WTC11 (cell line): Measurements from ENCODE around the gene DDX21. TPM values are rescaled to one million over a fixed set of nuclear protein-coding genes. Genes with fewer than 3 reads are reported as not detected.

ENCODE experiments used
- ATAC-seq: fragments of 200-7000 bp; cut with Tn5 transposase; 2 replicates; pipeline ENCODE4 v1.10.0; 2021; ENCODE audit warnings: mild to moderate bottlenecking, moderate library complexity
- Bru-seq: library from RNA; stranded (reverse); fragments of 400-500 nt; gene quantifications from one replicate; lab custom pipeline; 2021; lab: Mats Ljungman, UMichigan
- CTCF ChIA-PET: fragments of 300-600 bp; sonication (Branson Sonifier 250); formaldehyde crosslinking; loops from one replicate; lab custom pipeline; 2021; ENCODE audit warnings: antibody characterized with exemption; lab: Charles Lee
- POLR2A ChIA-PET: fragments of 350-600 bp; sonication (Branson Sonifier 250); formaldehyde crosslinking; loops from one replicate; lab custom pipeline; 2021; ENCODE audit warnings: antibody characterized with exemption; lab: Charles Lee
- DNase-seq: peaks from one replicate; pipeline ENCODE4 v3.0.0; 2021; ENCODE audit warnings: low spot score
- H3K27ac Mint-ChIP-seq: 2 replicates; pipeline ENCODE4 v1.8.0; 2021; ENCODE audit warnings: mixed read lengths
- H3K27me3 Mint-ChIP-seq: 2 replicates; pipeline ENCODE4 v1.8.0; 2021; ENCODE audit warnings: low read depth, mild to moderate bottlenecking, moderate library complexity, mixed read lengths
- H3K36me3 Mint-ChIP-seq: 2 replicates; pipeline ENCODE4 v1.8.0; 2021; ENCODE audit warnings: mixed read lengths
- H3K4me1 Mint-ChIP-seq: 2 replicates; pipeline ENCODE4 v1.8.0; 2022; ENCODE audit warnings: mixed read lengths
- H3K4me3 Mint-ChIP-seq: 2 replicates; pipeline ENCODE4 v1.8.0; 2021; ENCODE audit warnings: mild to moderate bottlenecking, moderate library complexity, mixed read lengths
- H3K9me3 Mint-ChIP-seq: 2 replicates; pipeline ENCODE4 v1.8.0; 2021; ENCODE audit warnings: mixed read lengths
- GABPB1 ChIP-seq: sonication (generic); formaldehyde crosslinking; IDR thresholded peaks from 2 replicates; pipeline ENCODE4 v1.8.1; 2023; ENCODE audit warnings: mild to moderate bottlenecking, missing genetic modification reagents
- GRHL2 ChIP-seq: fragments of 250-450 bp; sonication (Bioruptor Pico); IDR thresholded peaks from 2 replicates; pipeline ENCODE4 v1.8.0; 2022; ENCODE audit warnings: mild to moderate bottlenecking, moderate library complexity; ENCODE audit not compliant: insufficient replicate concordance, severe bottlenecking
- GTF2I ChIP-seq: fragments of 250-450 bp; sonication (Bioruptor Pico); conservative IDR thresholded peaks from 2 replicates; pipeline ENCODE4 v1.4.0; 2021; ENCODE audit warnings: mild to moderate bottlenecking
- HMGA2 ChIP-seq: fragments of 250-450 bp; sonication (Bioruptor Pico); IDR thresholded peaks from 2 replicates; pipeline ENCODE4 v1.4.0; 2021; ENCODE audit warnings: mild to moderate bottlenecking, moderate library complexity
- JUN ChIP-seq: sonication (generic); formaldehyde crosslinking; IDR thresholded peaks from 2 replicates; pipeline ENCODE4 v1.8.0; 2023; ENCODE audit warnings: mild to moderate bottlenecking, missing genetic modification reagents
- KAT7 ChIP-seq: sonication (generic); formaldehyde crosslinking; IDR thresholded peaks from 2 replicates; pipeline ENCODE4 v1.8.1; 2023; ENCODE audit warnings: missing genetic modification reagents, mild to moderate bottlenecking, borderline replicate concordance
- MYBL2 ChIP-seq: sonication (generic); formaldehyde crosslinking; IDR thresholded peaks from 2 replicates; pipeline ENCODE4 v1.8.1; 2023; ENCODE audit warnings: mild to moderate bottlenecking, moderate library complexity, missing genetic modification reagents
- SMAD3 ChIP-seq: sonication (generic); formaldehyde crosslinking; IDR thresholded peaks from 2 replicates; pipeline ENCODE4 v1.8.0; 2022; ENCODE audit warnings: missing genetic modification reagents, mild to moderate bottlenecking, borderline replicate concordance
- SOX15 ChIP-seq: fragments of 250-450 bp; sonication (Bioruptor Pico); IDR thresholded peaks from 2 replicates; pipeline ENCODE4 v1.9.0; 2021; ENCODE audit warnings: mild to moderate bottlenecking
- SP1 ChIP-seq: sonication (generic); formaldehyde crosslinking; conservative IDR thresholded peaks from 2 replicates; pipeline ENCODE4 v1.8.1; 2022; ENCODE audit warnings: missing genetic modification reagents
- TEAD4 ChIP-seq: sonication (generic); formaldehyde crosslinking; IDR thresholded peaks from 2 replicates; pipeline ENCODE4 v1.8.0; 2022; ENCODE audit warnings: mild to moderate bottlenecking, missing genetic modification reagents
- ZNF232 ChIP-seq: sonication (generic); formaldehyde crosslinking; IDR thresholded peaks from 2 replicates; pipeline ENCODE4 v1.8.0; 2022; ENCODE audit warnings: mild to moderate bottlenecking, missing genetic modification reagents
- ZNF263 ChIP-seq: sonication (generic); formaldehyde crosslinking; IDR thresholded peaks from 2 replicates; pipeline ENCODE4 v1.8.1; 2022; ENCODE audit warnings: low read depth, mild to moderate bottlenecking, moderate library complexity, missing genetic modification reagents
- long read RNA-seq, 3 experiments: library from RNA in 1 of 3; library from capped mRNA in 1 of 3; library from polyadenylated mRNA in 1 of 3; unstranded in 2 of 3; stranded (forward) in 1 of 3; transcript quantifications; one replicate each; pipeline ENCODE4 v2.0.0, GENCODE V29; 2021
- total RNA-seq: library from RNA; stranded (reverse); gene quantifications from 3 replicates; pipeline ENCODE4 v1.2.3, GENCODE V29; 2021
- TF ChIP-seq, protein P1 (sequence below): fragments of 250-450 bp; sonication (Bioruptor Pico); IDR thresholded peaks from 2 replicates; pipeline ENCODE4 v1.9.0; 2021; ENCODE audit warnings: moderate library complexity, mild to moderate bottlenecking, inconsistent platforms, borderline replicate concordance
- TF ChIP-seq, protein P2 (sequence below): fragments of 200-600 bp; IDR thresholded peaks from 2 replicates; pipeline ENCODE4 v1.8.0; 2022; ENCODE audit warnings: antibody characterized with exemption
- TF ChIP-seq, protein P3 (sequence below): fragments of 250-450 bp; sonication (Bioruptor Pico); conservative IDR thresholded peaks from 2 replicates; pipeline ENCODE4 v1.9.0; 2021; ENCODE audit warnings: mild to moderate bottlenecking
- TF ChIP-seq, protein P4 (sequence below): sonication (generic); formaldehyde crosslinking; IDR thresholded peaks from 2 replicates; pipeline ENCODE4 v1.8.1; 2022; ENCODE audit warnings: missing genetic modification reagents, borderline replicate concordance
- TF ChIP-seq, protein P5 (sequence below): sonication (generic); formaldehyde crosslinking; IDR thresholded peaks from 2 replicates; pipeline ENCODE4 v1.8.0; 2023; ENCODE audit warnings: missing genetic modification reagents, mild to moderate bottlenecking, borderline replicate concordance
- TF ChIP-seq, protein P6 (sequence below): sonication (generic); formaldehyde crosslinking; IDR thresholded peaks from 2 replicates; pipeline ENCODE4 v1.8.1; 2022; ENCODE audit warnings: low read depth, missing genetic modification reagents, borderline replicate concordance
- TF ChIP-seq, protein P7 (sequence below): sonication (generic); formaldehyde crosslinking; IDR thresholded peaks from 2 replicates; pipeline ENCODE4 v1.8.0; 2022; ENCODE audit warnings: mild to moderate bottlenecking, missing genetic modification reagents

The DDX21 gene
- 116 to 194 TPM (median 119 TPM) in 3 replicates for total RNA-seq
- percentile 96 among the genes with signal in this experiment for Bru-seq, nascent RNA
- long read RNA-seq, experiment 1, full-length matches to known transcripts = 546 of 806 reads
- long read RNA-seq, experiment 1, partial matches to known transcripts = 230 of 806 reads
- long read RNA-seq, experiment 1, other reads (novel, unspliced or antisense) = 30 of 806 reads
- long read RNA-seq, experiment 2, full-length matches to known transcripts = 49 of 235 reads
- long read RNA-seq, experiment 2, partial matches to known transcripts = 163 of 235 reads
- long read RNA-seq, experiment 2, other reads (novel, unspliced or antisense) = 23 of 235 reads
- long read RNA-seq, experiment 3, full-length matches to known transcripts = 147 of 310 reads
- long read RNA-seq, experiment 3, partial matches to known transcripts = 41 of 310 reads
- long read RNA-seq, experiment 3, other reads (novel, unspliced or antisense) = 122 of 310 reads

DNA sequence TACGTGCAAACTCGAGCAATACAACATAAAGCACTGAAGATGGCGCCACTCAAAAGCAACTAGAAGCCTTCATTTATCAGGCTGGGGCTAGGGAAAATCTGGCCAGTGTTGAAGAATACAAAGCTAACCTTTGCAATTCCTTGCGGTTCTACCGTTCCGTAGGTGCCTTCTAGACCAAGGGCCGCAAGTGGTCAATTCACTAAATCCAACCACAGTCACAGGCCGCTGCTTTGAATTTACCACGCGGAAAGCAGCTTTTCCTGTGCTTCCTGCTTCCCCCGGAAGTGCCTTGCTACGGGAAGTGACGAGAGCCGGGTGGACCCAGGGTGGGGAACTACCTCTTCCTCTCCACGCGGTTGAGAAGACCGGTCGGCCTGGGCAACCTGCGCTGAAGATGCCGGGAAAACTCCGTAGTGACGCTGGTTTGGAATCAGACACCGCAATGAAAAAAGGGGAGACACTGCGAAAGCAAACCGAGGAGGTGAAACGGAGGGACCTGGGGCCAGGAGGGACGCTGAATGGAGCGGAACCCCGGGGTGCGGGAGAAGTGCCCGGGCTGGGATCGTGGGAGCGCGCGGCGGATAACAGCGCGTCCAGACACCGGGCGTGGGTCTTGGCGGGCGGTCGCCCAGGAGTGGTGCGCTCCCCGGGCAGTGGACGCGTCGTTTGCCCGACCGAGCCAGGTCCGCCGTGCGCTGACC, at the start of gene DDX21:
Gene DDX21, plus strand, starts transcription at position 339 of the 701 bp plus-strand sequence. Its CDS starts 56 bp downstream, at position 395.
- H3K4me1 Mint-ChIP-seq = peaks cover 9% of the 10 kb centered on the region
- ChIA-PET CTCF (interaction anchor here (0.9 to 2.0 kb wide), 11 partner anchors 14 to 549 kb away, joined by 3 to 7 read pairs (median 3); partner anchors contain the start of genes RUFY2 and STOX1), POLR2A (interaction anchor here (0.6 to 1.1 kb wide), 3 partner anchors 55 to 424 kb away, joined by 3 read pairs; partner anchors contain the start of gene DDX50)
- H3K27ac Mint-ChIP-seq = peak within 1 kb of the TSS; percentile 99
- ATAC-seq = peak; percentile 85
- DNase-seq = peak; percentile 75
- H3K9me3 Mint-ChIP-seq = peaks cover 3% of the 10 kb centered on the region; the same call in 1 of the 2 replicates
- H3K27me3 Mint-ChIP-seq = no peaks in the 10 kb centered on the region
- peak within 1 kb of the TSS; percentile 99 for H3K4me3 Mint-ChIP-seq
- H3K36me3 Mint-ChIP-seq = peaks cover 20% of the 10 kb centered on the region
- TF ChIP-seq, protein P1, sequence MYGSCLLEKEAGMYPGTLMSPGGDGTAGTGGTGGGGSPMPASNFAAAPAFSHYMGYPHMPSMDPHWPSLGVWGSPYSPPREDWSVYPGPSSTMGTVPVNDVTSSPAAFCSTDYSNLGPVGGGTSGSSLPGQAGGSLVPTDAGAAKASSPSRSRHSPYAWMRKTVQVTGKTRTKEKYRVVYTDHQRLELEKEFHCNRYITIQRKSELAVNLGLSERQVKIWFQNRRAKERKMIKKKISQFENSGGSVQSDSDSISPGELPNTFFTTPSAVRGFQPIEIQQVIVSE (CRISPR knock-in tag) = no peak
- TF ChIP-seq HMGA2 (CRISPR knock-in tag) (no peak), MYBL2 (CRISPR knock-in tag) (peak; percentile 73; the same call in 1 of the 2 replicates), GABPB1 (CRISPR knock-in tag) (peak; percentile 57; the same call in 1 of the 2 replicates), GTF2I (CRISPR knock-in tag) (no peak), ZNF232 (CRISPR knock-in tag) (peak; percentile 71; the same call in 1 of the 2 replicates), TEAD4 (CRISPR knock-in tag) (no peak), SOX15 (CRISPR knock-in tag) (no peak), GRHL2 (CRISPR knock-in tag) (no peak), KAT7 (peak; percentile 93; the same call in 1 of the 2 replicates), JUN (CRISPR knock-in tag) (no peak), ZNF263 (CRISPR knock-in tag) (0 out of 2 replicates have a peak, but pooled peaks have one; percentile 8), SP1 (CRISPR knock-in tag) (peak; percentile 86), SMAD3 (0 out of 2 replicates have a peak, but pooled peaks have one; percentile 61)
- TF ChIP-seq, protein P2, sequence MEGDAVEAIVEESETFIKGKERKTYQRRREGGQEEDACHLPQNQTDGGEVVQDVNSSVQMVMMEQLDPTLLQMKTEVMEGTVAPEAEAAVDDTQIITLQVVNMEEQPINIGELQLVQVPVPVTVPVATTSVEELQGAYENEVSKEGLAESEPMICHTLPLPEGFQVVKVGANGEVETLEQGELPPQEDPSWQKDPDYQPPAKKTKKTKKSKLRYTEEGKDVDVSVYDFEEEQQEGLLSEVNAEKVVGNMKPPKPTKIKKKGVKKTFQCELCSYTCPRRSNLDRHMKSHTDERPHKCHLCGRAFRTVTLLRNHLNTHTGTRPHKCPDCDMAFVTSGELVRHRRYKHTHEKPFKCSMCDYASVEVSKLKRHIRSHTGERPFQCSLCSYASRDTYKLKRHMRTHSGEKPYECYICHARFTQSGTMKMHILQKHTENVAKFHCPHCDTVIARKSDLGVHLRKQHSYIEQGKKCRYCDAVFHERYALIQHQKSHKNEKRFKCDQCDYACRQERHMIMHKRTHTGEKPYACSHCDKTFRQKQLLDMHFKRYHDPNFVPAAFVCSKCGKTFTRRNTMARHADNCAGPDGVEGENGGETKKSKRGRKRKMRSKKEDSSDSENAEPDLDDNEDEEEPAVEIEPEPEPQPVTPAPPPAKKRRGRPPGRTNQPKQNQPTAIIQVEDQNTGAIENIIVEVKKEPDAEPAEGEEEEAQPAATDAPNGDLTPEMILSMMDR = no peak
- TF ChIP-seq, protein P3, sequence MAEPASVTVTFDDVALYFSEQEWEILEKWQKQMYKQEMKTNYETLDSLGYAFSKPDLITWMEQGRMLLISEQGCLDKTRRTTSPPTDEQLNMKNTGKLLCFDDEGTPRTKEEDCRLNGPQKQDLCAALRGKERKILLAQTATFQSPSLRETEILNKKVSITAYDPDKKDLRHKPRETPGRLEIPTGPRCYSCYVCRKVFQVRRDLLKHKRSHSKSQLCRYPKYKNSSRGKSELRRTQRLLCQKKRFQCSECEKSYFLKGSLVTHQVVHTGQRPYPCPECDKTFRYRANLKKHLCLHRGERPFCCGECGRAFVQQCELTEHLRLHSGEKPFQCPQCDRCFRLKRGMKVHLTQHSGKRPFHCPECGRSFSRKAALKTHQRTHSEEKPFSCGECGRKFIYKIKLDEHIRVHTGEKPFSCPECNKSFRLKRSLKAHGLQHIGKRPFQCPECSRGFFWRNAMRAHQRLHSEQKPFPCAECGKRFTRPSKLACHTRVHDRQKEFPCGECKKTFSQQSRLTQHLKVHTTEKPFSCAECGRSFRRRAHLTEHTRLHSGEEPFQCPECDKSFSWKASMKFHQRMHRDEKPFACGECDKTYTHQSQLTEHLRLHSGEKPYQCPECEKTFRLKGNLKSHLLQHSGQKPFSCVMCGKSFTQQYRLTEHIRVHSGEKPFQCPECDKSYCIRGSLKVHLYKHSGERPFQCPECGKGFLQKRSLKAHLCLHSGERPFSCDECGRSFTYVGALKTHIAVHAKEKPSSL (CRISPR knock-in tag) = no peak
- TF ChIP-seq, protein P4, sequence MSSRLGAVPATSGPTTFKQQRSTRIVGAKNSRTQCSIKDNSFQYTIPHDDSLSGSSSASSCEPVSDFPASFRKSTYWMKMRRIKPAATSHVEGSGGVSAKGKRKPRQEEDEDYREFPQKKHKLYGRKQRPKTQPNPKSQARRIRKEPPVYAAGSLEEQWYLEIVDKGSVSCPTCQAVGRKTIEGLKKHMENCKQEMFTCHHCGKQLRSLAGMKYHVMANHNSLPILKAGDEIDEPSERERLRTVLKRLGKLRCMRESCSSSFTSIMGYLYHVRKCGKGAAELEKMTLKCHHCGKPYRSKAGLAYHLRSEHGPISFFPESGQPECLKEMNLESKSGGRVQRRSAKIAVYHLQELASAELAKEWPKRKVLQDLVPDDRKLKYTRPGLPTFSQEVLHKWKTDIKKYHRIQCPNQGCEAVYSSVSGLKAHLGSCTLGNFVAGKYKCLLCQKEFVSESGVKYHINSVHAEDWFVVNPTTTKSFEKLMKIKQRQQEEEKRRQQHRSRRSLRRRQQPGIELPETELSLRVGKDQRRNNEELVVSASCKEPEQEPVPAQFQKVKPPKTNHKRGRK (CRISPR knock-in tag) = no peak
- TF ChIP-seq, protein P5, sequence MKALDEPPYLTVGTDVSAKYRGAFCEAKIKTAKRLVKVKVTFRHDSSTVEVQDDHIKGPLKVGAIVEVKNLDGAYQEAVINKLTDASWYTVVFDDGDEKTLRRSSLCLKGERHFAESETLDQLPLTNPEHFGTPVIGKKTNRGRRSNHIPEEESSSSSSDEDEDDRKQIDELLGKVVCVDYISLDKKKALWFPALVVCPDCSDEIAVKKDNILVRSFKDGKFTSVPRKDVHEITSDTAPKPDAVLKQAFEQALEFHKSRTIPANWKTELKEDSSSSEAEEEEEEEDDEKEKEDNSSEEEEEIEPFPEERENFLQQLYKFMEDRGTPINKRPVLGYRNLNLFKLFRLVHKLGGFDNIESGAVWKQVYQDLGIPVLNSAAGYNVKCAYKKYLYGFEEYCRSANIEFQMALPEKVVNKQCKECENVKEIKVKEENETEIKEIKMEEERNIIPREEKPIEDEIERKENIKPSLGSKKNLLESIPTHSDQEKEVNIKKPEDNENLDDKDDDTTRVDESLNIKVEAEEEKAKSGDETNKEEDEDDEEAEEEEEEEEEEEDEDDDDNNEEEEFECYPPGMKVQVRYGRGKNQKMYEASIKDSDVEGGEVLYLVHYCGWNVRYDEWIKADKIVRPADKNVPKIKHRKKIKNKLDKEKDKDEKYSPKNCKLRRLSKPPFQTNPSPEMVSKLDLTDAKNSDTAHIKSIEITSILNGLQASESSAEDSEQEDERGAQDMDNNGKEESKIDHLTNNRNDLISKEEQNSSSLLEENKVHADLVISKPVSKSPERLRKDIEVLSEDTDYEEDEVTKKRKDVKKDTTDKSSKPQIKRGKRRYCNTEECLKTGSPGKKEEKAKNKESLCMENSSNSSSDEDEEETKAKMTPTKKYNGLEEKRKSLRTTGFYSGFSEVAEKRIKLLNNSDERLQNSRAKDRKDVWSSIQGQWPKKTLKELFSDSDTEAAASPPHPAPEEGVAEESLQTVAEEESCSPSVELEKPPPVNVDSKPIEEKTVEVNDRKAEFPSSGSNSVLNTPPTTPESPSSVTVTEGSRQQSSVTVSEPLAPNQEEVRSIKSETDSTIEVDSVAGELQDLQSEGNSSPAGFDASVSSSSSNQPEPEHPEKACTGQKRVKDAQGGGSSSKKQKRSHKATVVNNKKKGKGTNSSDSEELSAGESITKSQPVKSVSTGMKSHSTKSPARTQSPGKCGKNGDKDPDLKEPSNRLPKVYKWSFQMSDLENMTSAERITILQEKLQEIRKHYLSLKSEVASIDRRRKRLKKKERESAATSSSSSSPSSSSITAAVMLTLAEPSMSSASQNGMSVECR = no peak
- TF ChIP-seq, protein P6, sequence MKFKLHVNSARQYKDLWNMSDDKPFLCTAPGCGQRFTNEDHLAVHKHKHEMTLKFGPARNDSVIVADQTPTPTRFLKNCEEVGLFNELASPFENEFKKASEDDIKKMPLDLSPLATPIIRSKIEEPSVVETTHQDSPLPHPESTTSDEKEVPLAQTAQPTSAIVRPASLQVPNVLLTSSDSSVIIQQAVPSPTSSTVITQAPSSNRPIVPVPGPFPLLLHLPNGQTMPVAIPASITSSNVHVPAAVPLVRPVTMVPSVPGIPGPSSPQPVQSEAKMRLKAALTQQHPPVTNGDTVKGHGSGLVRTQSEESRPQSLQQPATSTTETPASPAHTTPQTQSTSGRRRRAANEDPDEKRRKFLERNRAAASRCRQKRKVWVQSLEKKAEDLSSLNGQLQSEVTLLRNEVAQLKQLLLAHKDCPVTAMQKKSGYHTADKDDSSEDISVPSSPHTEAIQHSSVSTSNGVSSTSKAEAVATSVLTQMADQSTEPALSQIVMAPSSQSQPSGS (CRISPR knock-in tag) = no peak
- TF ChIP-seq, protein P7, sequence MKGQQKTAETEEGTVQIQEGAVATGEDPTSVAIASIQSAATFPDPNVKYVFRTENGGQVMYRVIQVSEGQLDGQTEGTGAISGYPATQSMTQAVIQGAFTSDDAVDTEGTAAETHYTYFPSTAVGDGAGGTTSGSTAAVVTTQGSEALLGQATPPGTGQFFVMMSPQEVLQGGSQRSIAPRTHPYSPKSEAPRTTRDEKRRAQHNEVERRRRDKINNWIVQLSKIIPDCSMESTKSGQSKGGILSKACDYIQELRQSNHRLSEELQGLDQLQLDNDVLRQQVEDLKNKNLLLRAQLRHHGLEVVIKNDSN (CRISPR knock-in tag) = no peak
